ENCODE measurements around the gene NOL11. TPM values are rescaled to one million over a fixed set of nuclear protein-coding genes. Genes with fewer than 3 reads are reported as not detected.
A peak's percentile ranks its signal among the peaks of the same experiment; 100 is the strongest.

The NOL11 gene
- total and polyA plus RNA-seq, 2 of the 8 experiments (the other 6 are each of a cell fraction or from before 2014, with no cell fraction given) = 58.0 to 97.2 TPM

GRCh38 chr17:67733449-67733848 lies 15.7 kb downstream of the NOL11 start:
- Histone ChIP-seq H2BK12ac (ENCODE audit: low read depth, low read length) (no peak overlapping the region), H3K27ac (ENCODE audit: low read depth, low read length) (peak overlapping the region; percentile 30; the same call in 1 of the 2 replicates), H3K4ac (replicated peaks; ENCODE audit: insufficient read length, low read depth, low read length) (no peak overlapping the region), H3K23me2 (ENCODE audit: low read depth, low read length) (no peaks in the 10 kb centered on the region), H3K9me3 (ENCODE audit: insufficient read depth in 2 of 2, low read depth in 1 of 2, low read length in 1 of 2) (peaks cover 0 to 3% of the 10 kb centered on the region in 2 experiments; a peak in 1 of 4 replicates), H4K20me1 (replicated peaks in 1 of 2; ENCODE audit: control insufficient read depth in 1 of 2, insufficient read depth in 2 of 2, low read length in 2 of 2) (no peaks in the 10 kb centered on the region), H4K5ac (ENCODE audit: insufficient read length, low read depth, low read length) (peak overlapping the region; percentile 28), H3K18ac (ENCODE audit: extremely low read depth, low read length) (no peak overlapping the region; the same call in 1 of the 2 replicates), H2BK5ac (ENCODE audit: low read depth, low read length) (no peak overlapping the region), H2AFZ (ENCODE audit: low read length) (no peak overlapping the region), H4K91ac (replicated peaks; ENCODE audit: insufficient read length, low read length) (no peak overlapping the region), H3K23ac (ENCODE audit: insufficient read length) (no peak overlapping the region), H2AK5ac (ENCODE audit: low read depth, low read length) (no peak overlapping the region), H3K4me3 (ENCODE audit: extremely low read depth in 1 of 4, insufficient read depth in 2 of 4, low read depth in 3 of 4, low read length in 4 of 4) (peak overlapping the region in 1 of 4 experiments; percentile 21; a peak in 2 of 8 replicates), H3K36me3 (ENCODE audit: control insufficient read depth in 2 of 4, insufficient read depth in 4 of 4, low read length in 3 of 4) (peaks cover 15 to 82% (median 42%) of the 10 kb centered on the region in 4 experiments), H3K14ac (ENCODE audit: insufficient read length) (no peak overlapping the region), H2BK120ac (replicated peaks; ENCODE audit: low read depth, low read length) (no peak overlapping the region), H3K9ac (replicated peaks in 1 of 4; ENCODE audit: extremely low read depth in 1 of 4, low read depth in 3 of 4, low read length in 3 of 4) (no peak overlapping the region), H3K27me3 (replicated peaks in 1 of 4; ENCODE audit: control insufficient read depth in 3 of 4, extremely low read depth in 1 of 4, insufficient read depth in 3 of 4, low read length in 3 of 4) (no peaks in the 10 kb centered on the region), H2BK20ac (ENCODE audit: low read length) (no peak overlapping the region), H3K56ac (replicated peaks; ENCODE audit: insufficient read length, low read depth, low read length) (no peak overlapping the region), H3K79me1 (ENCODE audit: low read depth, low read length) (no peaks in the 10 kb centered on the region; the same call in 1 of the 2 replicates), H3K4me1 (replicated peaks in 1 of 4; ENCODE audit: control insufficient read depth in 3 of 4, insufficient read depth in 4 of 4, low read length in 3 of 4) (peaks cover 2 to 10% (median 3%) of the 10 kb centered on the region in 4 experiments; a peak in 4 of 7 replicates), H2BK15ac (ENCODE audit: low read length) (no peak overlapping the region), H3K4me2 (ENCODE audit: insufficient read depth in 1 of 2, low read depth in 2 of 2, low read length in 2 of 2) (peak overlapping the region; percentile 44 to 59; a peak in 3 of 4 replicates), H3K79me2 (ENCODE audit: control insufficient read depth in 1 of 2, insufficient read depth in 2 of 2, low read length in 2 of 2) (peaks cover 0 to 14% of the 10 kb centered on the region in 2 experiments; a peak in 2 of 4 replicates), H4K8ac (ENCODE audit: extremely low read depth, insufficient read depth, low read length) (no peak overlapping the region)
- WGBS, 2 experiments (ENCODE audit: extremely low coverage in 1 of 2, insufficient coverage in 1 of 2, insufficient read length in 1 of 2, insufficient replicate concordance in 2 of 2, low coverage in 1 of 2, low lambda C conversion rate in 2 of 2, missing lambda C conversion rate in 1 of 2) = 50% methylated on average over 2 of the region's 2 CpGs; no CpG with 5 or more reads in 1 of the 2 experiments
- TF ChIP-seq NANOG (IDR thresholded peaks at IDR 0.05; ENCODE audit: insufficient read depth, low read depth, low read length, poor library complexity, severe bottlenecking) (no peak), RNF2 (IDR thresholded peaks at IDR 0.05; ENCODE audit: borderline replicate concordance, low read depth, low read length, missing control alignments, poor library complexity, severe bottlenecking) (no peak), ATF3 (IDR thresholded peaks at IDR 0.05; ENCODE audit: insufficient read depth, low read depth, low read length) (no peak), EP300 (IDR thresholded peaks at IDR 0.05; ENCODE audit: borderline replicate concordance in 1 of 2, low read depth in 2 of 2, low read length in 2 of 2) (no peak), CBX8 (IDR thresholded peaks at IDR 0.05; ENCODE audit: borderline replicate concordance, low read depth, low read length) (no peak), MAX (IDR thresholded peaks at IDR 0.05) (no peak), E2F6 (IDR thresholded peaks at IDR 0.05) (no peak)
- ChIA-PET POLR2A (ENCODE audit: partially characterized antibody) (interaction anchor here (1.1 to 1.6 kb wide), 4 partner anchors 10 to 356 kb away, joined by 3 to 9 read pairs (median 5); partner anchors contain the start of genes NOL11 and PITPNC1), CTCF (ENCODE audit: partially characterized antibody) (interaction anchor here (0.8 to 1.2 kb wide), 2 partner anchors 10 to 13 kb away, joined by 3 read pairs; no protein-coding TSS in a partner anchor)
- DNase-seq (ENCODE audit: low read depth in 1 of 2, low spot score in 2 of 2) (no peak), FAIRE-seq (peak; percentile 42)
